NB4 (cell line): ENCODE measurements around the gene CIAO2B.

Experiments
- DNase-seq: peaks from one replicate; pipeline ENCODE4 v3.0.0; 2010; ENCODE audit warnings: low read depth
- H3K4me3 ChIP-seq: one replicate; pipeline ENCODE4 v1.5.1; 2011; ENCODE audit warnings: mild to moderate bottlenecking, low read depth, low read length, moderate library complexity
- TF ChIP-seq, protein P1 (sequence below): IDR thresholded peaks from one replicate; pipeline ENCODE4 v1.5.1; 2012; ENCODE audit warnings: low read depth, low read length

CIAO2B gene

DNA sequence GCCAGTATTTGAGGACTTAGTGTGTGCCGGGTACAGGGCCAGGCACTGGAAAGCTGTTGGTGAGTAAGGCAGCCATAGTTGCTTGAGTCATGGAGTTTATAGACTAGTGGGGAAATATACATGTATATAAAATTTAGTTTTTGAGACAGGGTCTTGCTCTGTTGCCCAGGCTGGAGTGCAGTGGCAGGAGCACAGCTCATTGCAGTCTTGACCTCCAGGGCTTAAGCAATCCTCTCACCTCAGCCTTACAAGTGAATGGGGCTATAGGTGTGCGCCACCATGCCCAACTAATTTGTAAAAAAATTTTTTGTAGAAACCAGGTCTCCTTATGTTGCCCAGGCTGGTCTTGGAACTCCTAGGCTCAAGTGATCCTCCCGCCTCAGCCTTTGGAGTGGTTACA lies 51.5 kb downstream of the CIAO2B start:
- no peak overlapping the region for H3K4me3 ChIP-seq

More for the DNA sequence above, 51.5 kb downstream of the CIAO2B start:
- TF ChIP-seq, protein P1, sequence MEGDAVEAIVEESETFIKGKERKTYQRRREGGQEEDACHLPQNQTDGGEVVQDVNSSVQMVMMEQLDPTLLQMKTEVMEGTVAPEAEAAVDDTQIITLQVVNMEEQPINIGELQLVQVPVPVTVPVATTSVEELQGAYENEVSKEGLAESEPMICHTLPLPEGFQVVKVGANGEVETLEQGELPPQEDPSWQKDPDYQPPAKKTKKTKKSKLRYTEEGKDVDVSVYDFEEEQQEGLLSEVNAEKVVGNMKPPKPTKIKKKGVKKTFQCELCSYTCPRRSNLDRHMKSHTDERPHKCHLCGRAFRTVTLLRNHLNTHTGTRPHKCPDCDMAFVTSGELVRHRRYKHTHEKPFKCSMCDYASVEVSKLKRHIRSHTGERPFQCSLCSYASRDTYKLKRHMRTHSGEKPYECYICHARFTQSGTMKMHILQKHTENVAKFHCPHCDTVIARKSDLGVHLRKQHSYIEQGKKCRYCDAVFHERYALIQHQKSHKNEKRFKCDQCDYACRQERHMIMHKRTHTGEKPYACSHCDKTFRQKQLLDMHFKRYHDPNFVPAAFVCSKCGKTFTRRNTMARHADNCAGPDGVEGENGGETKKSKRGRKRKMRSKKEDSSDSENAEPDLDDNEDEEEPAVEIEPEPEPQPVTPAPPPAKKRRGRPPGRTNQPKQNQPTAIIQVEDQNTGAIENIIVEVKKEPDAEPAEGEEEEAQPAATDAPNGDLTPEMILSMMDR: no peak
- no peak for DNase-seq
